Activated T-helper 2 cell treated with anti-CD3 and anti-CD28 coated beads, Interferon-gamma antibody, Interleukin-2, Interleukin-4, amounts not matched to agents 10 μg/mL and 5 μg/mL and 100 μg/mL, durations not matched to agents 14 hours and 24 hours and 36 hours (primary cell): ENCODE measurements around the gene ESPNL. TPM values are rescaled to one million over a fixed set of nuclear protein-coding genes. Genes with fewer than 3 reads are reported as not detected.

Experiments
- DNase-seq: peaks from one replicate; pipeline ENCODE4 v3.0.0; 2021; ENCODE audit warnings: low spot score
- H3K27ac Mint-ChIP-seq: one replicate; pipeline ENCODE4 v1.8.0; 2021; ENCODE audit warnings: mixed read lengths
- H3K27me3 Mint-ChIP-seq: one replicate; pipeline ENCODE4 v1.8.0; 2021; ENCODE audit warnings: low read depth, mixed read lengths
- H3K36me3 Mint-ChIP-seq: one replicate; pipeline ENCODE4 v1.8.0; 2021; ENCODE audit warnings: low read depth, mixed read lengths
- H3K4me1 Mint-ChIP-seq: one replicate; pipeline ENCODE4 v1.8.0; 2021; ENCODE audit warnings: low read depth, mixed read lengths
- H3K4me3 Mint-ChIP-seq: one replicate; pipeline ENCODE4 v1.8.0; 2021; ENCODE audit warnings: low read depth, mild to moderate bottlenecking, moderate library complexity, mixed read lengths
- H3K9me3 Mint-ChIP-seq: one replicate; pipeline ENCODE4 v1.8.0; 2021; ENCODE audit warnings: mixed read lengths
- intact Hi-C: fragments of 100-400 bp; cut with micrococcal nuclease; formaldehyde crosslinking; loops from one replicate; pipeline ENCODE4 v1.15.1; 2023
- total RNA-seq: library from RNA; stranded (reverse); gene quantifications from 2 replicates; pipeline ENCODE4 v1.2.3, GENCODE V29; 2022

Gene ESPNL
- total RNA-seq, 1 donor from 2014 or later: 0.07 TPM

GRCh38 chr2:238126775-238127164 is 26.6 kb downstream of the ESPNL start:
- H3K36me3 Mint-ChIP-seq: no peaks in the 10 kb centered on the region
- no peak overlapping the region for H3K4me3 Mint-ChIP-seq

GRCh38 chr2:238127165-238128060 is 27.3 kb downstream of the ESPNL start:
- H3K4me1 Mint-ChIP-seq: no peaks in the 10 kb centered on the region
- intact Hi-C loops: no loop called here

More at GRCh38 chr2:238126775-238127164, 26.6 kb downstream of the ESPNL start:
- no peak for DNase-seq
- Mint-ChIP-seq H3K27me3 (no peaks in the 10 kb centered on the region), H3K27ac (no peak overlapping the region), H3K4me1 (no peaks in the 10 kb centered on the region), H3K9me3 (no peaks in the 10 kb centered on the region)
- intact Hi-C loops: no loop called here

DNA sequence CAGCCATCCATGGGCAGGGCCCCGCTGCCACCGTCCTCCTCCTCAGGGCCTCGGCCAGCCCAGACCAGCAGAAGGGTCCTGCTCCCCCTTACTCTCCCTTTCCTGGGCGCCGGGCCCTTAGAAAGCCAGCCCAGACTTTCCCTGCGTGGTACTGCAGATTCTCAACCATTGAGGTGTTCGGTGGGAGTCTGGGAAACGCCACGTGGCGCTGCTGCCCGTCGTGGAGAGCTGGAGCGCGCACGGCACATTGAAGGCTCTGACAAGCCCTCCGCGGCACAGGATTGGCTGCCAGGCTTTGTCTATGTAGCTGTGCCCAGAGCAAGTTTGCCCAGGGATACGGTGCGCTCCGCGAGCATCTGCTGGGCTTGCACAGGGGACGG is 27.9 kb downstream of the ESPNL start:
- no peak overlapping the region for H3K27ac Mint-ChIP-seq
- intact Hi-C loops: no loop called here
- DNase-seq: no peak
- no peaks in the 10 kb centered on the region for H3K4me1 Mint-ChIP-seq
- H3K36me3 Mint-ChIP-seq: no peaks in the 10 kb centered on the region
- no peaks in the 10 kb centered on the region for H3K9me3 Mint-ChIP-seq
- no peaks in the 10 kb centered on the region for H3K27me3 Mint-ChIP-seq
- no peak overlapping the region for H3K4me3 Mint-ChIP-seq

More at GRCh38 chr2:238127165-238128060, 27.3 kb downstream of the ESPNL start:
- DNase-seq: no peak
- Mint-ChIP-seq H3K4me3 (no peak overlapping the region), H3K27me3 (no peaks in the 10 kb centered on the region), H3K9me3 (no peaks in the 10 kb centered on the region), H3K27ac (no peak overlapping the region), H3K36me3 (no peaks in the 10 kb centered on the region)

DNA sequence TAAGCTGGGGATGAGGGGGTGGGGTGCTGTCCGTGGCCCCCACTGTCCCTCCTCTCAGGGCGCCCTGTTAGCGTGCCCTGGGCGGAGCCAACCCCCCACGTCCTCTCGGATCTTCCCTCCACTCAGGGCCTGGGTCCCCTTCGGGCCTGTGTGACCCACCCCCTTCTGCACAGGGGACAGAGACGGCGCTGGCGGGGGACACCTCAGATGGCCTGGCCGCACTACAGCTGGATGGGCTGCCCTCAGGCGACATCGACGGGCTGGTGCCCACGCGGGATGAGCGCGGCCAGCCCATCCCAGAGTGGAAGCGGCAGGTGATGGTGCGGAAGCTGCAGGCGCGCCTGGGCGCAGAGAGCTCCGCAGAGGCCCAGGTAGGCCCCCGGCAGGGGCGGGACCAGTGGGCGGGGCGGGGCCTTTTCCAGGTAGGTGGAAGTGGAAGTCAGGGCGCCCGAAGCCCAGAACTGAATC is 28.4 kb downstream of the ESPNL start:
- no peaks in the 10 kb centered on the region for H3K4me1 Mint-ChIP-seq
- DNase-seq: no peak
- no peaks in the 10 kb centered on the region for H3K27me3 Mint-ChIP-seq
- H3K36me3 Mint-ChIP-seq: no peaks in the 10 kb centered on the region
- no peak overlapping the region for H3K27ac Mint-ChIP-seq
- H3K9me3 Mint-ChIP-seq: no peaks in the 10 kb centered on the region
- intact Hi-C loops: no loop called here
- no peak overlapping the region for H3K4me3 Mint-ChIP-seq

DNA sequence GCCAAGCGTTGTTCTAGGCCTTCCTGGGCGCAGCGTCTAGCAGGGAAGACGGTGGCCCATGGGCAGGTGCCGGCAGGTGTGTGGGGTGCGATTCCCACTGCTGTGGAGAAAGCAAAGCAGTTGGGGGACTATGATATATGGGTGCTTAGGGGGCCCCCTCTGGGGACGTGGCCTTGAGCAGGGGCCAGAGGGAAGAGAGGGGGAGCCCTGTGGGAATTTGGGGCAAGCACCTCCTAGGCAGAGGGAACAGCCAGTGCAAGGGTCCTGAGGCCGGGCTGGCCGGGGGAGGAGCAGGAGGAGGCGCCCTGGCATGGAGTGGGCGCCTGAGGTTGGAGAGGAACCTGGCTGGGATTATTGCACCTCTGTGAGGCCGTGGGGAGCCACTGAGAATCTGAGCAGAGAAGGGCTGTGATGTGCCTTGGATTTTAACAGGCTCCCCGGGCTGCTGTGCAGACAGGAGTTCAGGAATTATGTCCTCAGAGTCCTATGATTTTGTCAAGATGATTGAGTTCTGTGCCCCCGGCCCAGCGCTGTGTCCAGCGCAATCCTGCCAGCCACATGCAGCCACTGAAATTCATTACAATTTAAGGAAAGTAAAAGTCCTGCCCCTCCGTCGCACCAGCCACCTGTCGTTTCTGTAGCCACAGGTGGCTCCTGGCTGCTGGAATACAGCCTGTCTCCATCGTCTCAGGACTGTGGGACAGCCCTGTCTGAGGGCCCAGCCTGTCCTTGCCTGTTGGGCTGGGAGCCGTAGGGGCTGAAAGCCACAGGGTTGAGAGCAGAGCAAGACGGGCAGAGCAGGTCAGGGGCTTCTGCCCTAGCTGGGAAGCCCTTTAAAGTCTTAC is 29.2 kb downstream of the ESPNL start:
- intact Hi-C loops: no loop called here
- no peak for DNase-seq
- H3K4me1 Mint-ChIP-seq: no peaks in the 10 kb centered on the region
- H3K9me3 Mint-ChIP-seq: no peaks in the 10 kb centered on the region
- H3K4me3 Mint-ChIP-seq: no peak overlapping the region
- H3K36me3 Mint-ChIP-seq: no peaks in the 10 kb centered on the region
- no peaks in the 10 kb centered on the region for H3K27me3 Mint-ChIP-seq
- H3K27ac Mint-ChIP-seq: no peak overlapping the region

- H3K9me3 Mint-ChIP-seq: no peaks in the 10 kb centered on the region
- H3K27me3 Mint-ChIP-seq: no peaks in the 10 kb centered on the region
- H3K27ac Mint-ChIP-seq: no peak overlapping the region
- H3K36me3 Mint-ChIP-seq: no peaks in the 10 kb centered on the region
- intact Hi-C loops: no loop called here
- H3K4me1 Mint-ChIP-seq: no peaks in the 10 kb centered on the region
- DNase-seq: no peak
- no peak overlapping the region for H3K4me3 Mint-ChIP-seq
Observed at GRCh38 chr2:238130111-238130695, 30.1 kb downstream of the ESPNL start.

DNA sequence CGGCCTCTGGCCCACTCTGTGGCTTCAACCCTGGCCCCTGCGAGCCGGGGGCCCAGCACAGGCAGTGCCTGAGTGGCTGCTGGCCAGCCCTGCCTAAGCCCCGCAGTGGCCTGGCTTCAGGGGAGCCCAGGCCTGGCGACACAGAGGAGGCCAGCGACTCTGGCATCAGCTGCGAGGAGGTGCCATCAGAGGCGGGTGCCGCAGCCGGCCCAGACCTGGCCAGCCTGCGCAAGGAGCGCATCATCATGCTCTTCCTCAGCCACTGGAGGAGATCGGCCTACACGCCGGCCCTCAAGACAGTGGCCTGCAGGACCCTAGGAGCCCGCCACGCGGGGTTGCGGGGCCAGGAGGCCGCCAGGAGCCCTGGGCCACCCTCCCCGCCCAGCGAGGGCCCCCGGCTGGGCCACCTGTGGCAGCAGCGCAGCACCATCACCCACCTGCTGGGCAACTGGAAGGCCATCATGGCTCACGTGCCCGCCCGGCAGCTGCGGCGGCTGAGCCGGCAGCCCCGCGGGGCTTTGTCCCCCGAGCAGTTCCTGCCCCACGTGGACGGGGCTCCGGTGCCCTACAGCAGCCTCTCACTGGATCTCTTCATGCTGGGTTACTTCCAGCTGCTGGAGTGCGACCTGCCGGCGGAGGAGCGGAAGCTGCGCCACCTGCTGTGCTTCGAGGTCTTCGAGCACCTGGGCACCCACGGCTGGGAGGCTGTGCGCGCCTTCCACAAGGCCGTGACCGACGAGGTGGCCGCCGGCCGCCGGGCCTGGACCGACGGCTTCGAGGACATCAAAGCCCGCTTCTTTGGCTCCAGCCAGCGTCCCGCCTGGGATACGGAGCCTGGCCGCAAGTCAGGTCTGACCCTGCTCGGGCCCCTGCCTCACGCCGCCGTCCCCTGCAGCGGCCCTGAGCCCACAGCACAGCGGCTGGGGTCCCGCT is 30.8 kb downstream of the ESPNL start:
- H3K9me3 Mint-ChIP-seq: no peaks in the 10 kb centered on the region
- intact Hi-C loops: no loop called here
- no peak for DNase-seq
- no peak overlapping the region for H3K27ac Mint-ChIP-seq
- no peaks in the 10 kb centered on the region for H3K27me3 Mint-ChIP-seq
- H3K4me1 Mint-ChIP-seq: no peaks in the 10 kb centered on the region
- no peaks in the 10 kb centered on the region for H3K36me3 Mint-ChIP-seq
- H3K4me3 Mint-ChIP-seq: no peak overlapping the region

DNA sequence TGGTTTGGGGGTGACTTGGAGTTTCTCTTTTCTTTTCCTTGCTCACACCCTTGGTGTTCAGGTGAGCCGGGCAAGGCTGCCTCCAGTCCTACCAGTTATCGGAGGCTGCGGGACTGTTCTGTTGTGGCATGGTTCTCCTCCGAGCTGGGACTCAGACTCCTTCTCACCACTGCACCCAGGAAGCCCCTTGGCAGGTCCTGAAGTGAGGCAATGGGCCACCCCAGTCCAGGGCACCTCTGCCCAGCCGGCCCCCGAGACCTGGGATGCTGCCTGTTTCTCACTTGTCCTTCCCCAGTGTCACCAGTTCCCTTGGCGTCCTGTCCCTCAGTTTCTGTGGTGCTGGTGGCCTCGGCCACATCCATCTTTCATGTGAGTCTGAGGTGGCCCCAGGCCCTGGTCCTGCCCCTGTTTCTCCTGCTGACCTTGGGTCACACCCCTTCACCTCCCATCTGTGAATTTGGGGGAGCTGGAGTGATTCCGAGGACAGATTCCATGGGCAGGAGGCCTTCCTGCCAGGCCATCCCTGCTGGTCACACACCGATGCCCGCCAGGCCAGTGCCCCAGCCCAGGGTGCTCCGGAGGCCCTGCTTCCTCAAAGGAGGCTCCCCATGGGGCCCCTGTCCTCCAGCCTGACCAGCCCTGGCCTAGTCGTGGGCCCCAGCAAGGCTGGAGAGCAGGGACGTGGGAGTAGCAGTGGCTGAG is 31.8 kb downstream of the ESPNL start:
- Mint-ChIP-seq H3K4me3 (no peak overlapping the region), H3K36me3 (no peaks in the 10 kb centered on the region), H3K27me3 (no peaks in the 10 kb centered on the region), H3K9me3 (no peaks in the 10 kb centered on the region), H3K27ac (no peak overlapping the region), H3K4me1 (no peaks in the 10 kb centered on the region)
- intact Hi-C loops: no loop called here
- DNase-seq: no peak

DNA sequence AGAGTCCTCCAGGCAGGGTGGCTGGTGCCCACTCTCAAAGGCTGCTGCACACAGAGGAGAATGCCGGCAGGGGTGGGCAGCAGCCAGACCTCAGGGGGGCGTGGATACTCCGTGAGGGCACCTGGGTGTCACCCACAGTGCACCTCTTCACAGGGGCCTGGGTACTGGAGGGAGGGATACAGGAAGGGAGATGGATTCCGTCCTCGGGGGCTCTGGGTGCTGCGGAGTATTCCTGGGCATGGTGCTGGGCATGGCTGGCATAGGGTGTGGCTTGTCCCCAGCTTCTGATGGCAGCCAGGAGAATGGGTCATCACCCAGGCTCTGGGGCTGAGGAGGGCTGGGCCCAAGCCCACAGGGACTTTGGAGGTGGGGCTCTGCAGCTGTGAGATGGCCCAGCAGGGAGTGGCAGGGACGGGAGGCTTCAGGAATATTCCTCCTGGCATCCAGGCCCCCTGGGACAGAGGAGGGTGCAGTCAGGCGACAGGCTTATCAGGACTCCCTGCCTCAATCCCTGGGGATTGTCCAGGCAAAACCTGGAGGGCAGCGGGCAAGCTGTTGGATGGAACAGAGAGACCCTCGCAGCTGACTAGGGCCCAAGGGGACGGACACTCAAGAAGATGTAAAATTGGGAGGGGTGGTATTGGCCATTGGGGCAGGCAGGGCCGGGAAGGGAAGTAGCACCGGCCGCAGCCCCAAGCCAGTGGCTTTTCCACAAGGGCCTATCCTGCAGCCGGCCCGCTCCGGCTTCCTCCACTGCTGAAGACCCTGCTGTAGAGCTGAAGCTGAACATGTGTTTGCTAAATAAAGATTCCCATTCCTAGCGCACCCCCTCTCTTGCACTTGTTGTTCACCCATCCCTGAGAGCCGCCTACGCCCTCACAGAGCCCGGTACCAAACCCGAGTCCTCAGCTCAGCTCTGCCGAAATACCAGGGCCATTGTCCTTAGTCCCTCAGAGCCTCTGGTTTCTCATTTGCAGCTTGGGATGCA is 32.6 kb downstream of the ESPNL start:
- Mint-ChIP-seq H3K36me3 (no peaks in the 10 kb centered on the region), H3K9me3 (no peaks in the 10 kb centered on the region), H3K4me3 (no peak overlapping the region), H3K27ac (no peak overlapping the region), H3K4me1 (no peaks in the 10 kb centered on the region), H3K27me3 (no peaks in the 10 kb centered on the region)
- intact Hi-C loops: no loop called here
- no peak for DNase-seq

DNA sequence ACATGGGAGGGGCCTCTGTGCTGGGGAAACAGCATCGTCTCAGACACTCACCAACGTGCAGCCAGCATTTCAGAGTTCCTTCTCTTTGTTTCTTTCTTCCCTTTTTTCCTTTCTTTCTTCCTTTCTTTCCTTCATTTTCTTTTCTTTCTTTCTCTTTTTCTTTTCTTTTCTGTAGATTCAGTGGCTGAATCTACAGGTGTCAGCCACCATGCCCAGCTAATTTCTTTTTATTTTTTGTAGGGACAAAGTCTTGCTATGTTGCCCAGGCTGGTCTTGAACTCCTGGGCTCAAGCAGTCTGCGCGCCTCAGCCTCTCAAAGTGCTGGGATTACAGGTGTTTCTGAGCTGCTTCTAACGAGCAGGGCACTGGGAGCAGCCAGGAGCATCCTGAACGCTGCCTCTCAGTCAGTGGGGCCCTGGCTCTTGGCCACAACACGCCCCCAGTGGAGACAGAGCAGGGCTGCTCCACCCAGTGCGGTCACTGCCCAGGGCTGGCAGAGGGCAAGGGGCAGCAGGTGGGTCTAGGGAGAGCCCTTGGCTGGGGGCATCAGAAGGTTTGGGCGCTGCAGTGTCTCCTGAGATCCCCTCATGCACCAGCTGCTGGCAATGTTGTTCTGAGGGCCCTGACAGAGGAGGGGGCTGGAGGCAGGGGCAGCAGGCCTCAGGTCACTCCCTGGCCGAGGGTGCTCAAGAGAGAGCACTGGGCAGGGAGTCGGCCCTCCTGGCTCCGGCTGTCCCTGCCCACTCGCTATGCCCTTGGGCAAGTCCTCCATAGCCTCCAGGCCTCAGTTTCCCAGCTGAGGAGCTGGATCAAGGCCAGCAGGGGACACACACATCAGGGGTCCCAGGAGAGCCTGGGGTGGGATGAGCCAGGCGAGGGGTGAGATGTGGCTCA is 33.6 kb downstream of the ESPNL start:
- Mint-ChIP-seq H3K4me3 (no peak overlapping the region), H3K4me1 (no peaks in the 10 kb centered on the region), H3K36me3 (no peaks in the 10 kb centered on the region), H3K27ac (no peak overlapping the region), H3K27me3 (no peaks in the 10 kb centered on the region), H3K9me3 (no peaks in the 10 kb centered on the region)
- intact Hi-C loops: no loop called here
- DNase-seq: no peak
